B cell (primary cell): ENCODE results near the gene MAP3K5.

Source experiments
- EZH2 ChIP-seq: IDR thresholded peaks from 2 replicates; pipeline ENCODE4 v1.6.1; 2012; ENCODE audit warnings: borderline replicate concordance, low read depth, mild to moderate bottlenecking, moderate library complexity, low read length; ENCODE audit not compliant: insufficient read depth, poor library complexity, severe bottlenecking
- TF ChIP-seq, protein P1 (sequence below): fragments of 200-600 bp; IDR thresholded peaks from one replicate; pipeline ENCODE4 v1.8.0; 2022; ENCODE audit warnings: antibody characterized with exemption, mild to moderate bottlenecking

- TF ChIP-seq, protein P1, sequence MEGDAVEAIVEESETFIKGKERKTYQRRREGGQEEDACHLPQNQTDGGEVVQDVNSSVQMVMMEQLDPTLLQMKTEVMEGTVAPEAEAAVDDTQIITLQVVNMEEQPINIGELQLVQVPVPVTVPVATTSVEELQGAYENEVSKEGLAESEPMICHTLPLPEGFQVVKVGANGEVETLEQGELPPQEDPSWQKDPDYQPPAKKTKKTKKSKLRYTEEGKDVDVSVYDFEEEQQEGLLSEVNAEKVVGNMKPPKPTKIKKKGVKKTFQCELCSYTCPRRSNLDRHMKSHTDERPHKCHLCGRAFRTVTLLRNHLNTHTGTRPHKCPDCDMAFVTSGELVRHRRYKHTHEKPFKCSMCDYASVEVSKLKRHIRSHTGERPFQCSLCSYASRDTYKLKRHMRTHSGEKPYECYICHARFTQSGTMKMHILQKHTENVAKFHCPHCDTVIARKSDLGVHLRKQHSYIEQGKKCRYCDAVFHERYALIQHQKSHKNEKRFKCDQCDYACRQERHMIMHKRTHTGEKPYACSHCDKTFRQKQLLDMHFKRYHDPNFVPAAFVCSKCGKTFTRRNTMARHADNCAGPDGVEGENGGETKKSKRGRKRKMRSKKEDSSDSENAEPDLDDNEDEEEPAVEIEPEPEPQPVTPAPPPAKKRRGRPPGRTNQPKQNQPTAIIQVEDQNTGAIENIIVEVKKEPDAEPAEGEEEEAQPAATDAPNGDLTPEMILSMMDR: no peak
- no peak for TF ChIP-seq EZH2
These were observed 30.0 kb downstream of the MAP3K5 start for GRCh38 chr6:136762022-136762975.
